Neural cell (in vitro differentiated cells): ENCODE results near the gene KIAA1614. TPM values are rescaled to one million over a fixed set of nuclear protein-coding genes. Genes with fewer than 3 reads are reported as not detected.

Experiments
- H2AFZ ChIP-seq: fragments of 200-600, 300-800 bp; sonication (generic), shearing (Covaris generic); 2 replicates; pipeline ENCODE4 v1.6.0; 2014; ENCODE audit warnings: low read depth, mild to moderate bottlenecking, antibody characterized with exemption, low read length, moderate library complexity
- H3F3A ChIP-seq: fragments of 200-600 bp; shearing (Covaris generic); 2 replicates; pipeline ENCODE4 v1.6.1; 2016; ENCODE audit warnings: mild to moderate bottlenecking, moderate library complexity, mixed read lengths, antibody characterized with exemption, low read length; ENCODE audit not compliant: insufficient read depth, poor library complexity, severe bottlenecking
- H3K27ac ChIP-seq: fragments of 200-600, 300-800 bp; sonication (generic), shearing (Covaris generic); 2 replicates; pipeline ENCODE4 v1.5.1; 2014; ENCODE audit warnings: mild to moderate bottlenecking, low read length, moderate library complexity
- H3K27me3 ChIP-seq: fragments of 300-800, 200-600 bp; sonication (generic), shearing (Covaris generic); 2 replicates; pipeline ENCODE4 v1.6.0; 2014; ENCODE audit warnings: mild to moderate bottlenecking, low read depth, low read length, moderate library complexity; ENCODE audit not compliant: insufficient read depth
- H3K36me3 ChIP-seq: fragments of 300-800, 200-600 bp; sonication (generic), shearing (Covaris generic); 2 replicates; pipeline ENCODE4 v1.5.1; 2014; ENCODE audit warnings: mild to moderate bottlenecking, antibody characterized with exemption, low read length, moderate library complexity; ENCODE audit not compliant: insufficient read depth
- H3K4me2 ChIP-seq: fragments of 300-800, 200-600 bp; sonication (generic), shearing (Covaris generic); 2 replicates; pipeline ENCODE4 v1.6.0; 2014; ENCODE audit warnings: mild to moderate bottlenecking, low read length
- H3K4me3 ChIP-seq: fragments of 300-800, 200-600 bp; sonication (generic), shearing (Covaris generic); 2 replicates; pipeline ENCODE4 v1.5.1; 2014; ENCODE audit warnings: mild to moderate bottlenecking, low read length, moderate library complexity
- H3K79me2 ChIP-seq: fragments of 200-600 bp; shearing (Covaris generic); replicated peaks from 2 replicates; pipeline ENCODE4 v1.6.0; 2014; ENCODE audit warnings: mild to moderate bottlenecking, low read length, moderate library complexity; ENCODE audit not compliant: insufficient read depth
- H3K9ac ChIP-seq: fragments of 300-800, 200-600 bp; sonication (generic), shearing (Covaris generic); 2 replicates; pipeline ENCODE4 v1.6.1; 2016; ENCODE audit warnings: mild to moderate bottlenecking, low read length, mixed read lengths
- H3K9me2 ChIP-seq: fragments of 200-600 bp; shearing (Covaris generic); 2 replicates; pipeline ENCODE4 v1.6.1; 2016; ENCODE audit warnings: mild to moderate bottlenecking, low read length, mixed read lengths; ENCODE audit not compliant: insufficient read depth
- H3K9me3 ChIP-seq: fragments of 200-600, 300-800 bp; sonication (generic), shearing (Covaris generic); 2 replicates; pipeline ENCODE4 v1.6.1; 2016; ENCODE audit warnings: mild to moderate bottlenecking, mixed run types, low read length, moderate library complexity, mixed read lengths
- H4K20me1 ChIP-seq: fragments of 200-600 bp; shearing (Covaris generic); 2 replicates; pipeline ENCODE4 v1.6.1; 2016; ENCODE audit warnings: mild to moderate bottlenecking, mixed run types; ENCODE audit not compliant: insufficient read depth
- CTCF ChIP-seq: fragments of 450-650 bp; IDR thresholded peaks from 2 replicates; pipeline ENCODE4 v1.5.1; 2014; ENCODE audit warnings: antibody characterized with exemption, mild to moderate bottlenecking, moderate library complexity; ENCODE audit not compliant: poor library complexity, severe bottlenecking
- EP300 ChIP-seq: fragments of 450-650 bp; conservative IDR thresholded peaks from 2 replicates; pipeline ENCODE4 v1.6.1; 2014; ENCODE audit warnings: antibody characterized with exemption, mild to moderate bottlenecking, moderate library complexity; ENCODE audit not compliant: poor library complexity, severe bottlenecking
- EZH2 ChIP-seq: fragments of 200-600, 300-800 bp; shearing (Covaris generic), sonication (generic); IDR thresholded peaks from 2 replicates; pipeline ENCODE4 v1.6.1; 2014; ENCODE audit warnings: antibody characterized with exemption, low read length, borderline replicate concordance, mild to moderate bottlenecking; ENCODE audit not compliant: insufficient read depth, poor library complexity, severe bottlenecking
- MXI1 ChIP-seq: fragments of 450-650 bp; conservative IDR thresholded peaks from 2 replicates; pipeline ENCODE4 v1.6.1; 2014; ENCODE audit warnings: antibody characterized with exemption, mild to moderate bottlenecking; ENCODE audit not compliant: poor library complexity, severe bottlenecking
- POLR2AphosphoS5 ChIP-seq: IDR thresholded peaks from 2 replicates; pipeline ENCODE4 v1.6.1; 2012
- RAD21 ChIP-seq: fragments of 450-650 bp; conservative IDR thresholded peaks from 2 replicates; pipeline ENCODE4 v1.6.1; 2014; ENCODE audit warnings: antibody characterized with exemption, mild to moderate bottlenecking, moderate library complexity
- REST ChIP-seq: IDR thresholded peaks from 2 replicates; pipeline ENCODE4 v1.6.1; 2012; ENCODE audit warnings: borderline replicate concordance
- SMC3 ChIP-seq: fragments of 450-650 bp; conservative IDR thresholded peaks from 2 replicates; pipeline ENCODE4 v1.6.1; 2014; ENCODE audit warnings: antibody characterized with exemption, mild to moderate bottlenecking, moderate library complexity; ENCODE audit not compliant: poor library complexity
- TAF1 ChIP-seq: IDR thresholded peaks from 2 replicates; pipeline ENCODE4 v1.6.1; 2012; ENCODE audit warnings: low read depth
- polyA plus RNA-seq: library from polyadenylated mRNA; depleted of rRNA; stranded (reverse); fragments of >200 nt; gene quantifications from 2 replicates; pipeline ENCODE4 v1.2.3, GENCODE V29; 2014

The KIAA1614 gene
- polyA plus RNA-seq, 1 donor from 2014 or later: 0.50 TPM

GRCh38 chr1:180964595-180964994 is 51.9 kb downstream of the KIAA1614 start:
- H3K4me2 ChIP-seq: no peak overlapping the region
- no peak overlapping the region for H3K27ac ChIP-seq
- no peaks in the 10 kb centered on the region for H3K27me3 ChIP-seq
- no peak overlapping the region for H2AFZ ChIP-seq
- no peak overlapping the region for H3K9ac ChIP-seq
- no peaks in the 10 kb centered on the region for H3F3A ChIP-seq
- H3K9me2 ChIP-seq: no peaks in the 10 kb centered on the region
- H3K79me2 ChIP-seq: no peaks in the 10 kb centered on the region
- H3K36me3 ChIP-seq: peaks cover 5% of the 10 kb centered on the region
- no peak overlapping the region for H3K4me3 ChIP-seq
- TF ChIP-seq MXI1 (no peak), POLR2AphosphoS5 (no peak), EZH2 (no peak), TAF1 (no peak), SMC3 (no peak), CTCF (no peak), REST (no peak), EP300 (no peak), RAD21 (no peak)
- H4K20me1 ChIP-seq: no peaks in the 10 kb centered on the region
- H3K9me3 ChIP-seq: no peaks in the 10 kb centered on the region

- H3K4me2 ChIP-seq: no peak overlapping the region
- no peaks in the 10 kb centered on the region for H3K9me3 ChIP-seq
- no peaks in the 10 kb centered on the region for H3K27me3 ChIP-seq
- no peak overlapping the region for H3K4me3 ChIP-seq
- H3F3A ChIP-seq: no peaks in the 10 kb centered on the region
- no peaks in the 10 kb centered on the region for H3K9me2 ChIP-seq
- H3K27ac ChIP-seq: no peak overlapping the region
- H3K9ac ChIP-seq: no peak overlapping the region
- no peaks in the 10 kb centered on the region for H4K20me1 ChIP-seq
- no peak for TF ChIP-seq SMC3
- no peak for TF ChIP-seq MXI1
- no peak for TF ChIP-seq TAF1
- TF ChIP-seq REST: no peak
- TF ChIP-seq RAD21: no peak
- TF ChIP-seq EP300: no peak
- no peak for TF ChIP-seq CTCF
- no peak for TF ChIP-seq EZH2
- no peak for TF ChIP-seq POLR2AphosphoS5
- H2AFZ ChIP-seq: no peak overlapping the region
- no peaks in the 10 kb centered on the region for H3K36me3 ChIP-seq
- no peaks in the 10 kb centered on the region for H3K79me2 ChIP-seq
Measured at GRCh38 chr1:180966312-180966711, 53.6 kb downstream of the KIAA1614 start.
